ENCODE results near the gene KAT6B.
A peak's percentile ranks its signal among the peaks of the same experiment; 100 is the strongest.

KAT6B gene

GRCh38 chr10:74957285-74957961 is 131.0 kb downstream of the KAT6B start:
- Histone ChIP-seq H3K27me3 (ENCODE audit: control insufficient read depth, insufficient read depth, low read length) (no peaks in the 10 kb centered on the region), H2AFZ (no peak overlapping the region), H3K79me2 (peaks cover 6% of the 10 kb centered on the region), H3K4me3 (ENCODE audit: low read depth, low read length) (no peak overlapping the region), H3K4me2 (ENCODE audit: low read length) (peak overlapping the region; percentile 63), H3K9me3 (ENCODE audit: control insufficient read depth, low read length) (no peaks in the 10 kb centered on the region), H3K4me1 (peaks cover 14% of the 10 kb centered on the region), H3K36me3 (ENCODE audit: control insufficient read depth, insufficient read depth, low read length) (no peaks in the 10 kb centered on the region), H3K9ac (no peak overlapping the region), H3K27ac (no peak overlapping the region)
- TF ChIP-seq CTCF (IDR thresholded peaks at IDR 0.05) = no peak

- Histone ChIP-seq H2AFZ (no peak overlapping the region), H3K4me2 (ENCODE audit: low read length) (no peak overlapping the region), H3K36me3 (ENCODE audit: control insufficient read depth, insufficient read depth, low read length) (no peaks in the 10 kb centered on the region), H3K9me3 (ENCODE audit: control insufficient read depth, low read length) (no peaks in the 10 kb centered on the region), H3K79me2 (peaks cover 6% of the 10 kb centered on the region), H3K4me1 (peaks cover 14% of the 10 kb centered on the region), H3K4me3 (ENCODE audit: low read depth, low read length) (no peak overlapping the region), H3K27ac (no peak overlapping the region), H3K9ac (no peak overlapping the region), H3K27me3 (ENCODE audit: control insufficient read depth, insufficient read depth, low read length) (no peaks in the 10 kb centered on the region)
- no peak for TF ChIP-seq CTCF (IDR thresholded peaks at IDR 0.05)
These were observed 131.9 kb downstream of the KAT6B start for GRCh38 chr10:74958316-74958715.

- Histone ChIP-seq H3K9ac (no peak overlapping the region), H3K4me3 (ENCODE audit: low read depth, low read length) (no peak overlapping the region), H3K27ac (no peak overlapping the region), H3K36me3 (ENCODE audit: control insufficient read depth, insufficient read depth, low read length) (no peaks in the 10 kb centered on the region), H2AFZ (no peak overlapping the region), H3K79me2 (peaks cover 16% of the 10 kb centered on the region), H3K9me3 (ENCODE audit: control insufficient read depth, low read length) (no peaks in the 10 kb centered on the region), H3K4me2 (ENCODE audit: low read length) (no peak overlapping the region), H3K4me1 (peaks cover 14% of the 10 kb centered on the region), H3K27me3 (ENCODE audit: control insufficient read depth, insufficient read depth, low read length) (no peaks in the 10 kb centered on the region)
- no peak for TF ChIP-seq CTCF (IDR thresholded peaks at IDR 0.05)
These were observed 134.3 kb downstream of the KAT6B start for GRCh38 chr10:74960670-74961069.

GRCh38 chr10:74962517-74962916 is 136.1 kb downstream of the KAT6B start:
- Histone ChIP-seq H3K27me3 (ENCODE audit: control insufficient read depth, insufficient read depth, low read length) (no peaks in the 10 kb centered on the region), H3K4me2 (ENCODE audit: low read length) (no peak overlapping the region), H3K79me2 (peaks cover 26% of the 10 kb centered on the region), H3K9me3 (ENCODE audit: control insufficient read depth, low read length) (no peaks in the 10 kb centered on the region), H3K4me1 (peaks cover 15% of the 10 kb centered on the region), H3K4me3 (ENCODE audit: low read depth, low read length) (no peak overlapping the region), H3K36me3 (ENCODE audit: control insufficient read depth, insufficient read depth, low read length) (no peaks in the 10 kb centered on the region), H3K9ac (no peak overlapping the region), H2AFZ (no peak overlapping the region), H3K27ac (no peak overlapping the region)
- no peak for TF ChIP-seq CTCF (IDR thresholded peaks at IDR 0.05)

GRCh38 chr10:74963549-74963948 is 137.1 kb downstream of the KAT6B start:
- peaks cover 19% of the 10 kb centered on the region for H3K4me1 ChIP-seq
- H3K79me2 ChIP-seq = peaks cover 26% of the 10 kb centered on the region
- no peak overlapping the region for H2AFZ ChIP-seq
- H3K27ac ChIP-seq = no peak overlapping the region
- H3K27me3 ChIP-seq (ENCODE audit: control insufficient read depth, insufficient read depth, low read length) = no peaks in the 10 kb centered on the region
- H3K36me3 ChIP-seq (ENCODE audit: control insufficient read depth, insufficient read depth, low read length) = no peaks in the 10 kb centered on the region
- no peaks in the 10 kb centered on the region for H3K9me3 ChIP-seq (ENCODE audit: control insufficient read depth, low read length)
- no peak for TF ChIP-seq CTCF (IDR thresholded peaks at IDR 0.05)
- H3K4me3 ChIP-seq (ENCODE audit: low read depth, low read length) = no peak overlapping the region
- H3K9ac ChIP-seq = no peak overlapping the region
- H3K4me2 ChIP-seq (ENCODE audit: low read length) = no peak overlapping the region

All from parathyroid adenoma (tissue), 2 donors.